OCI-LY3 (cell line): ENCODE measurements around the gene SPATA16.

ENCODE experiments used
- H2AFZ ChIP-seq: fragments of 200-600, 300-600 bp; shearing (Covaris generic); 2 replicates; pipeline ENCODE4 v1.6.0; 2014; ENCODE audit warnings: antibody characterized with exemption, low read depth, low read length
- H3K27ac ChIP-seq: fragments of 200-600, 300-600 bp; sonication (generic); 2 replicates; pipeline ENCODE4 v1.5.1; 2014; ENCODE audit warnings: mild to moderate bottlenecking, low read length, moderate library complexity, mixed read lengths
- H3K27me3 ChIP-seq: fragments of 200-600, 300-600 bp; sonication (generic); 2 replicates; pipeline ENCODE4 v1.6.1; 2014; ENCODE audit warnings: low read depth, low read length, mixed read lengths
- H3K36me3 ChIP-seq: fragments of 200-600, 300-600 bp; sonication (generic); replicated peaks from 2 replicates; pipeline ENCODE3; 2014; ENCODE audit warnings: low read depth, low read length, mixed read lengths
- H3K4me1 ChIP-seq: fragments of 300-600, 200-600 bp; sonication (generic); 2 replicates; pipeline ENCODE4 v1.6.1; 2014; ENCODE audit warnings: low read length, mixed read lengths
- H3K4me2 ChIP-seq: fragments of 200-600, 300-600 bp; sonication (generic); 2 replicates; pipeline ENCODE4 v1.6.1; 2014; ENCODE audit warnings: low read length, mixed read lengths
- H3K4me3 ChIP-seq: fragments of 300-600, 200-600 bp; sonication (generic); 2 replicates; pipeline ENCODE4 v1.5.1; 2014; ENCODE audit warnings: antibody characterized with exemption, mild to moderate bottlenecking, low read length, moderate library complexity
- H3K79me2 ChIP-seq: fragments of 300-600, 200-600 bp; shearing (Covaris generic); 2 replicates; pipeline ENCODE4 v1.6.1; 2014; ENCODE audit warnings: mild to moderate bottlenecking, low read length, mixed read lengths
- H3K9ac ChIP-seq: fragments of 300-600, 200-600 bp; shearing (Covaris generic); 2 replicates; pipeline ENCODE4 v1.6.0; 2014; ENCODE audit warnings: mild to moderate bottlenecking, low read length, moderate library complexity
- H3K9me3 ChIP-seq: fragments of 200-600, 300-600 bp; shearing (Covaris generic); 2 replicates; pipeline ENCODE4 v1.6.1; 2014; ENCODE audit warnings: low read length, mixed read lengths; ENCODE audit not compliant: insufficient read depth
- H4K20me1 ChIP-seq: fragments of 200-600, 300-600 bp; sonication (generic); 2 replicates; pipeline ENCODE4 v1.6.1; 2016; ENCODE audit warnings: low read length, mixed read lengths; ENCODE audit not compliant: insufficient read depth
- CTCF ChIP-seq: fragments of 200-600, 300-600 bp; sonication (generic); IDR thresholded peaks from 2 replicates; pipeline ENCODE4 v1.5.1; 2014; ENCODE audit warnings: antibody characterized with exemption, low read length, low read depth
- EZH2phosphoT487 ChIP-seq: fragments of 200-600 bp; shearing (Covaris generic); IDR thresholded peaks from 2 replicates; pipeline ENCODE4 v1.6.1; 2018; ENCODE audit warnings: antibody characterized with exemption, mixed run types, low read depth

SPATA16 gene

GRCh38 chr3:173038484-173038871, 102.6 kb downstream of the SPATA16 start:
- no peaks in the 10 kb centered on the region for H3K36me3 ChIP-seq
- no peak overlapping the region for H3K4me2 ChIP-seq
- H3K27me3 ChIP-seq: no peaks in the 10 kb centered on the region
- no peaks in the 10 kb centered on the region for H3K79me2 ChIP-seq
- no peak overlapping the region for H3K4me3 ChIP-seq
- no peak overlapping the region for H2AFZ ChIP-seq
- H3K27ac ChIP-seq: no peak overlapping the region
- no peak overlapping the region for H3K9ac ChIP-seq
- no peak for TF ChIP-seq EZH2phosphoT487
- no peak for TF ChIP-seq CTCF
- no peaks in the 10 kb centered on the region for H3K9me3 ChIP-seq
- H3K4me1 ChIP-seq: no peaks in the 10 kb centered on the region
- H4K20me1 ChIP-seq: no peaks in the 10 kb centered on the region

DNA sequence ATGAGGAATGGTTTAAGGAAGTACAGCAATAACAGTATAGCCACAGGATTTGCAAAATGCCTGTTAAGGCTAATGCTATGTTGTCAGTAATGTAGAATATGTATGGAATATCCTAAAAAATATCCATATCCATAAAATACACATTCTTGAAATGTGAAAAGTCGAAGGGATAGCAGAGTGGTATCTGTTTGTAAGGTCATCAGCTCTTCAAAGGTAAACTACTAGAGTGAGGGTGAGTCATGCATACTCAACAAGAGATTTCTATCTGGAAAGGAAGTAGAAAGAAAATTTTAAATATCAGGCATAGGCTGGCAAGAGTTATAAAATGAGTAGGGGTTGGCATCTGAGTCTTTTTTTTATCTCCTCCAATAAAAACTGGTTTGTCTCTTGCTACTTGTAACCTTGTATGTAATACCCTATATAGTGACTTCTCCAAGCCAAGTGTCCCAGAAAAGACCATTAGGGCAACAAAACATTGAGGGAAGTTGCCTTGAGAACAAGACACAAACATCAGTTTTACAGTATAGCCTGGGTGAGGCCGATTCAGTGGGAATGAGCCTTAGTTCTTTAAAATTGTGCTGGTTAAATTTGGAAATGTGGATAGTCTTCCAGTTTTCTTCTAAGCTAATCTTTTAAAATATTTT, 103.1 kb downstream of the SPATA16 start:
- TF ChIP-seq CTCF: no peak
- no peak for TF ChIP-seq EZH2phosphoT487
- Histone ChIP-seq H3K4me2 (no peak overlapping the region), H3K79me2 (no peaks in the 10 kb centered on the region), H3K4me3 (no peak overlapping the region), H2AFZ (no peak overlapping the region), H3K9me3 (no peaks in the 10 kb centered on the region), H3K4me1 (no peaks in the 10 kb centered on the region), H4K20me1 (no peaks in the 10 kb centered on the region), H3K27ac (no peak overlapping the region), H3K27me3 (no peaks in the 10 kb centered on the region), H3K36me3 (no peaks in the 10 kb centered on the region), H3K9ac (no peak overlapping the region)

GRCh38 chr3:173030273-173030672, 110.8 kb downstream of the SPATA16 start:
- Histone ChIP-seq H3K4me3 (no peak overlapping the region), H3K27me3 (no peaks in the 10 kb centered on the region), H3K79me2 (no peaks in the 10 kb centered on the region), H3K9me3 (no peaks in the 10 kb centered on the region), H3K27ac (no peak overlapping the region), H2AFZ (no peak overlapping the region), H3K36me3 (no peaks in the 10 kb centered on the region), H3K4me2 (no peak overlapping the region), H3K4me1 (no peaks in the 10 kb centered on the region), H4K20me1 (no peaks in the 10 kb centered on the region), H3K9ac (no peak overlapping the region)
- no peak for TF ChIP-seq CTCF
- no peak for TF ChIP-seq EZH2phosphoT487

- Histone ChIP-seq H3K9me3 (no peaks in the 10 kb centered on the region), H3K79me2 (no peaks in the 10 kb centered on the region), H3K36me3 (no peaks in the 10 kb centered on the region), H3K9ac (no peak overlapping the region), H3K27me3 (no peaks in the 10 kb centered on the region), H3K4me3 (no peak overlapping the region), H3K27ac (no peak overlapping the region), H3K4me1 (no peaks in the 10 kb centered on the region), H2AFZ (no peak overlapping the region), H4K20me1 (no peaks in the 10 kb centered on the region), H3K4me2 (no peak overlapping the region)
- TF ChIP-seq CTCF (no peak), EZH2phosphoT487 (no peak)
Measured at GRCh38 chr3:173028351-173028750, 112.7 kb downstream of the SPATA16 start.
